22Rv1 (cell line): ENCODE data around the gene RASA4B.
"Not testable (repeated sequence)": the region's sequence is repeated elsewhere in the genome, so short reads cannot be mapped to it uniquely, and the experiment has no call there.

Experiments
- ZFX ChIP-seq: fragments of 450-650 bp; IDR thresholded peaks from 2 replicates; pipeline ENCODE4 v1.6.1; 2017; ENCODE audit warnings: antibody characterized with exemption, borderline replicate concordance
- TF ChIP-seq, protein P1 (sequence below): fragments of 450-650 bp; IDR thresholded peaks from 2 replicates; pipeline ENCODE4 v1.5.1; 2017; ENCODE audit warnings: mild to moderate bottlenecking

DNA sequence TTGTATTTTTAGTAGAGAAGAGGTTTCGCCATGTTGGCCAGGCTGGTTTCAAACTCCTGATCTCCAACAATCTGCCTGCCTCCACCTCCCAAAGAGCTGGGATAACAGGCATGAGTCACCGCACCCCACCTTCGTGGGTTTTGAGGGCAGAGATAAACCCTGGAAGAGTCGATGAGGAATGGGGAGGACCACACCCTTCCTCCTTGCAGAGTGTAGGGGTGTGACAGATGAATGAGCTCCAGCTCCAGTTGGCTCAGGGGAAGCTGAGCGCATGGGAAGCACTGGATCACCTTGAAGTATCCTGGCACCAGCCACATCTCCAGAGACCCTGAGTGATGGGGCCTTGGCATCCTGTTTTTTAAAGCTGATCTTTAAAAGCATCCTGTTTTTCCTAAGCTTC, 33.3 kb downstream of the RASA4B start:
- TF ChIP-seq, protein P1, sequence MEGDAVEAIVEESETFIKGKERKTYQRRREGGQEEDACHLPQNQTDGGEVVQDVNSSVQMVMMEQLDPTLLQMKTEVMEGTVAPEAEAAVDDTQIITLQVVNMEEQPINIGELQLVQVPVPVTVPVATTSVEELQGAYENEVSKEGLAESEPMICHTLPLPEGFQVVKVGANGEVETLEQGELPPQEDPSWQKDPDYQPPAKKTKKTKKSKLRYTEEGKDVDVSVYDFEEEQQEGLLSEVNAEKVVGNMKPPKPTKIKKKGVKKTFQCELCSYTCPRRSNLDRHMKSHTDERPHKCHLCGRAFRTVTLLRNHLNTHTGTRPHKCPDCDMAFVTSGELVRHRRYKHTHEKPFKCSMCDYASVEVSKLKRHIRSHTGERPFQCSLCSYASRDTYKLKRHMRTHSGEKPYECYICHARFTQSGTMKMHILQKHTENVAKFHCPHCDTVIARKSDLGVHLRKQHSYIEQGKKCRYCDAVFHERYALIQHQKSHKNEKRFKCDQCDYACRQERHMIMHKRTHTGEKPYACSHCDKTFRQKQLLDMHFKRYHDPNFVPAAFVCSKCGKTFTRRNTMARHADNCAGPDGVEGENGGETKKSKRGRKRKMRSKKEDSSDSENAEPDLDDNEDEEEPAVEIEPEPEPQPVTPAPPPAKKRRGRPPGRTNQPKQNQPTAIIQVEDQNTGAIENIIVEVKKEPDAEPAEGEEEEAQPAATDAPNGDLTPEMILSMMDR, result not testable (repeated sequence)
- TF ChIP-seq ZFX, result not testable (repeated sequence)
